Common myeloid progenitor, CD34-positive (primary cell): Measurements from ENCODE around the gene ACADS.

ENCODE experiments used
- CTCF ChIA-PET: fragments of 350-600 bp; sonication (Branson Sonifier 250); formaldehyde crosslinking; loops from one replicate; lab custom pipeline; 2021; ENCODE audit warnings: antibody characterized with exemption; lab: Charles Lee
- POLR2A ChIA-PET: fragments of 350-600 bp; sonication (Branson Sonifier 250); formaldehyde crosslinking; loops from one replicate; lab custom pipeline; 2021; ENCODE audit warnings: antibody characterized with exemption; lab: Charles Lee
- DNase-seq, 3 donors: peaks; one replicate each; pipeline versions ENCODE4 v3.0.0 to v3.0.0-alpha.2; 2013
- H3K27ac ChIP-seq, 2 experiments: 1 replicate in 1 of 2; 2 replicates in 1 of 2; pipeline ENCODE4 v1.7.0; 2013; ENCODE audit warnings: inconsistent platforms in 2 of 2, low read length in 2 of 2, mild to moderate bottlenecking in 2 of 2, low read depth in 1 of 2, moderate library complexity in 1 of 2; ENCODE audit not compliant: severe bottlenecking in 2 of 2, insufficient read depth in 1 of 2, poor library complexity in 1 of 2
- H3K27me3 ChIP-seq, 5 experiments: replicated peaks in 2 of 5; 1 replicate in 3 of 5; 2 replicates in 2 of 5; pipeline versions ENCODE4 v1.6.1 to v1.7.0; 2013; ENCODE audit warnings: low read length in 4 of 5, mild to moderate bottlenecking in 2 of 5, moderate library complexity in 2 of 5, inconsistent platforms in 1 of 5; ENCODE audit not compliant: insufficient read depth in 5 of 5, control insufficient read depth in 4 of 5
- H3K36me3 ChIP-seq, 4 experiments: 1 replicate in 2 of 4; 2 replicates in 2 of 4; pipeline versions ENCODE4 v1.6.1 to v1.7.0; 2013; ENCODE audit warnings: low read length in 3 of 4, control low read depth in 1 of 4, mild to moderate bottlenecking in 1 of 4; ENCODE audit not compliant: control insufficient read depth in 4 of 4, insufficient read depth in 4 of 4
- H3K4me1 ChIP-seq, 4 experiments: 1 replicate in 3 of 4; 2 replicates in 1 of 4; pipeline versions ENCODE4 v1.6.1 to v1.7.1; 2013; ENCODE audit warnings: low read length in 3 of 4, mild to moderate bottlenecking in 3 of 4, control low read depth in 1 of 4, inconsistent platforms in 1 of 4, moderate library complexity in 1 of 4; ENCODE audit not compliant: control insufficient read depth in 4 of 4, insufficient read depth in 4 of 4; ENCODE audit errors: control extremely low read depth in 1 of 4
- H3K4me3 ChIP-seq, 7 experiments: 1 replicate in 4 of 7; 2 replicates in 3 of 7; pipeline versions ENCODE4 v1.5.1 to v1.7.0; 2013; ENCODE audit warnings: mild to moderate bottlenecking in 7 of 7, low read length in 6 of 7, moderate library complexity in 6 of 7, inconsistent platforms in 2 of 7, low read depth in 2 of 7, control low read depth in 1 of 7; ENCODE audit not compliant: insufficient read depth in 4 of 7, control insufficient read depth in 1 of 7; ENCODE audit errors: extremely low read depth in 1 of 7
- H3K9me3 ChIP-seq, 5 experiments: 1 replicate in 4 of 5; 2 replicates in 1 of 5; pipeline versions ENCODE4 v1.6.1 to v1.7.1; 2013; ENCODE audit warnings: low read length in 4 of 5, mild to moderate bottlenecking in 2 of 5, inconsistent platforms in 1 of 5, low read depth in 1 of 5, moderate library complexity in 1 of 5; ENCODE audit not compliant: control insufficient read depth in 4 of 5, insufficient read depth in 2 of 5; ENCODE audit errors: control extremely low read depth in 1 of 5
- WGBS: methylation state at CpG from one replicate; pipeline ENCODE4 v1.1.5; 2013; ENCODE audit not compliant: insufficient coverage; 5-methylcytosine and 5-hydroxymethylcytosine counted together

The ACADS gene

GRCh38 chr12:120708651-120709050, 17.0 kb upstream of the ACADS start:
- ChIA-PET CTCF (interaction anchor here (1.4 to 5.8 kb wide), 4 partner anchors 10 to 126 kb away, joined by 4 to 47 read pairs (median 19); no protein-coding TSS in a partner anchor), POLR2A (interaction anchor here (1.4 kb wide), 1 partner anchor 10 kb away, joined by 5 read pairs; no protein-coding TSS in a partner anchor)
- no peaks in the 10 kb centered on the region for H3K9me3 ChIP-seq
- peaks cover 0 to 25% (median 18%) of the 10 kb centered on the region in 4 experiments for H3K4me1 ChIP-seq
- H3K27ac ChIP-seq = no peak overlapping the region
- DNase-seq = no peak
- H3K27me3 ChIP-seq = no peaks in the 10 kb centered on the region
- peaks cover 0 to 15% (median 9%) of the 10 kb centered on the region in 4 experiments for H3K36me3 ChIP-seq
- WGBS = 98% methylated on average over 4 of the region's 4 CpGs
- H3K4me3 ChIP-seq = no peak overlapping the region

GRCh38 chr12:120710031-120710804, 15.4 kb upstream of the ACADS start, which contains the start of gene UNC119B:
Gene UNC119B, plus strand, starts transcription at chr12:120710458. Its CDS starts 17 bp downstream, at chr12:120710475.
- Histone ChIP-seq H3K27ac (peak within 1 kb of the TSS; percentile 85 to 89), H3K36me3 (peaks cover 0 to 19% (median 12%) of the 10 kb centered on the region in 4 experiments), H3K27me3 (no peaks in the 10 kb centered on the region), H3K9me3 (no peaks in the 10 kb centered on the region), H3K4me3 (peak within 1 kb of the TSS; percentile 67 to 94 (median 87)), H3K4me1 (peaks cover 0 to 28% (median 20%) of the 10 kb centered on the region in 4 experiments)
- 0% methylated on average over 27 of the region's 76 CpGs for WGBS
- DNase-seq = peak; percentile 59 to 75 (median 72)
- POLR2A ChIA-PET = interaction anchor here (0.6 to 1.4 kb wide), 4 partner anchors 12 to 210 kb away, joined by 3 to 5 read pairs (median 5); partner anchors contain the start of genes MLEC and POP5
- CTCF ChIA-PET = interaction anchor here (0.8 to 5.8 kb wide), 9 partner anchors 8 to 127 kb away, joined by 3 to 47 read pairs (median 4); partner anchors contain the start of gene ACADS

- 0% methylated on average over 30 of the region's 31 CpGs for WGBS
- no peaks in the 10 kb centered on the region for H3K27me3 ChIP-seq
- ChIA-PET POLR2A (interaction anchor here (1.0 to 1.4 kb wide), 3 partner anchors 22 to 130 kb away, joined by 3 to 5 read pairs (median 3); partner anchors contain the start of genes MLEC and POP5), CTCF (interaction anchor here (0.8 to 5.8 kb wide), 8 partner anchors 10 to 181 kb away, joined by 3 to 47 read pairs (median 10); partner anchors contain the start of gene POP5)
- peak in 2 of 3 donors; percentile 47 to 56 for DNase-seq
- peak overlapping the region; percentile 85 to 89 for H3K27ac ChIP-seq
- H3K9me3 ChIP-seq = no peaks in the 10 kb centered on the region
- H3K36me3 ChIP-seq = peaks cover 2 to 21% (median 12%) of the 10 kb centered on the region in 4 experiments
- H3K4me3 ChIP-seq = peak overlapping the region; percentile 67 to 94 (median 87)
- peaks cover 0 to 28% (median 20%) of the 10 kb centered on the region in 4 experiments for H3K4me1 ChIP-seq
Measured at GRCh38 chr12:120710805-120711296, 14.8 kb upstream of the ACADS start.

- CTCF ChIA-PET = interaction anchor here (0.9 to 5.8 kb wide), 8 partner anchors 10 to 180 kb away, joined by 3 to 47 read pairs (median 8); partner anchors contain the start of gene POP5
- peak overlapping the region in 6 of 7 experiments; percentile 79 to 94 (median 88) for H3K4me3 ChIP-seq
- WGBS = 52% methylated on average over 4 of the region's 6 CpGs
- POLR2A ChIA-PET = interaction anchor here (1.0 to 1.4 kb wide), 2 partner anchors 22 to 130 kb away, joined by 3 read pairs; partner anchors contain the start of gene POP5
- H3K4me1 ChIP-seq = peaks cover 0 to 28% (median 20%) of the 10 kb centered on the region in 4 experiments
- H3K36me3 ChIP-seq = peaks cover 3 to 26% (median 16%) of the 10 kb centered on the region in 4 experiments
- H3K27ac ChIP-seq = peak overlapping the region; percentile 85 to 89
- no peaks in the 10 kb centered on the region for H3K27me3 ChIP-seq
- H3K9me3 ChIP-seq = no peaks in the 10 kb centered on the region
- no peak for DNase-seq
Measured at GRCh38 chr12:120711411-120711810, 14.2 kb upstream of the ACADS start.

- DNase-seq = no peak
- Histone ChIP-seq H3K9me3 (no peaks in the 10 kb centered on the region), H3K4me3 (no peak overlapping the region), H3K27me3 (no peaks in the 10 kb centered on the region), H3K36me3 (peaks cover 7 to 34% (median 25%) of the 10 kb centered on the region in 4 experiments), H3K27ac (no peak overlapping the region), H3K4me1 (peaks cover 0 to 28% (median 20%) of the 10 kb centered on the region in 4 experiments)
- POLR2A ChIA-PET = no interaction called here
- CTCF ChIA-PET = interaction anchor here (1.1 to 5.8 kb wide), 5 partner anchors 14 to 130 kb away, joined by 3 to 47 read pairs (median 11); partner anchors contain the start of gene POP5
- 92% methylated on average over 4 of the region's 6 CpGs for WGBS
Measured at GRCh38 chr12:120712610-120713009, 13.0 kb upstream of the ACADS start.

- CTCF ChIA-PET = interaction anchor here (0.6 to 10.2 kb wide), 7 partner anchors 14 to 258 kb away, joined by 3 to 82 read pairs (median 4); partner anchors contain the start of gene POP5
- DNase-seq = peak; percentile 86 to 92 (median 88)
- Histone ChIP-seq H3K4me3 (no peak overlapping the region), H3K36me3 (peaks cover 7 to 44% (median 28%) of the 10 kb centered on the region in 4 experiments), H3K9me3 (no peaks in the 10 kb centered on the region), H3K4me1 (peaks cover 3 to 38% (median 28%) of the 10 kb centered on the region in 4 experiments), H3K27ac (no peak overlapping the region), H3K27me3 (no peaks in the 10 kb centered on the region)
- POLR2A ChIA-PET = no interaction called here
- 20% methylated on average over 2 of the region's 4 CpGs for WGBS
Measured at GRCh38 chr12:120713861-120714482, 11.7 kb upstream of the ACADS start.
